Erythroblast (primary cell): ENCODE data around the gene DNHD1.

Experiments used
- GATA1 ChIP-seq: IDR thresholded peaks from 2 replicates; pipeline ENCODE4 v1.6.1; 2011; ENCODE audit warnings: low read depth, mild to moderate bottlenecking, control low read depth, low read length, moderate library complexity
- POLR2A ChIP-seq: IDR thresholded peaks from 2 replicates; pipeline ENCODE4 v1.6.1; 2011; ENCODE audit warnings: mild to moderate bottlenecking, low read length

DNA sequence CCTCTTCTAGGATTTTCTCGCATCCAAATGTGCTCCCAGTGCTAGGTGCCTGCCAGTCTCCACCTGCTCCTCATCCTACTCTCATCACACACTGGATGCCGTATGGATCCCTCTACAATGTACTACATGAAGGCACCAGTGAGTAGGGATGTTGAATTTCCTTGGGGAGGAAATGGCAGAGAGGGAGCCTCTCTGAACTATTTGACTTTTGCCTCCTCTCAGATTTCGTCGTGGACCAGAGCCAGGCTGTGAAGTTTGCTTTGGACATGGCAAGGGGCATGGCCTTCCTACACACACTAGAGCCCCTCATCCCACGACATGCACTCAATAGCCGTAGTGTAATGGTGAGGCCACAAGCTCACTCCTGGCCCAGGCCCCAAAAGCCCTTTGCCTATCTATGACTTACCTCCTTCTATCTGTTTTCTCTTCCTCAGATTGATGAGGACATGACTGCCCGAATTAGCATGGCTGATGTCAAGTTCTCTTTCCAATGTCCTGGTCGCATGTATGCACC is 112.5 kb downstream of the DNHD1 start:
- TF ChIP-seq POLR2A (peak; percentile 28), GATA1 (no peak)
